Right lobe of liver (tissue), 4 donors: Measurements from ENCODE around the gene BAG1.

ENCODE experiments used
- POLR2A ChIP-seq: fragments of 450-650 bp; IDR thresholded peaks from one replicate; pipeline ENCODE4 v1.6.1; 2017; ENCODE audit warnings: antibody characterized with exemption, mild to moderate bottlenecking
- TF ChIP-seq, protein P1 (sequence below), 4 donors: fragments of 200-600 bp in 3 of 4; fragments of 450-650 bp in 1 of 4; IDR thresholded peaks; one replicate each; pipeline versions ENCODE4 v1.5.1 to v1.8.0; 2016 to 2022; ENCODE audit warnings: antibody characterized with exemption in 4 of 4, mild to moderate bottlenecking in 2 of 4
- donor health status: DM: no; HTN: no; CAD: no.
- donor health status: DM: no; HTN: no; CAD: no.
- donor health status: DM: no; HTN: yes; CAD: no.

GRCh38 chr9:33244137-33244784, 20.2 kb downstream of the BAG1 start:
- TF ChIP-seq, protein P1, sequence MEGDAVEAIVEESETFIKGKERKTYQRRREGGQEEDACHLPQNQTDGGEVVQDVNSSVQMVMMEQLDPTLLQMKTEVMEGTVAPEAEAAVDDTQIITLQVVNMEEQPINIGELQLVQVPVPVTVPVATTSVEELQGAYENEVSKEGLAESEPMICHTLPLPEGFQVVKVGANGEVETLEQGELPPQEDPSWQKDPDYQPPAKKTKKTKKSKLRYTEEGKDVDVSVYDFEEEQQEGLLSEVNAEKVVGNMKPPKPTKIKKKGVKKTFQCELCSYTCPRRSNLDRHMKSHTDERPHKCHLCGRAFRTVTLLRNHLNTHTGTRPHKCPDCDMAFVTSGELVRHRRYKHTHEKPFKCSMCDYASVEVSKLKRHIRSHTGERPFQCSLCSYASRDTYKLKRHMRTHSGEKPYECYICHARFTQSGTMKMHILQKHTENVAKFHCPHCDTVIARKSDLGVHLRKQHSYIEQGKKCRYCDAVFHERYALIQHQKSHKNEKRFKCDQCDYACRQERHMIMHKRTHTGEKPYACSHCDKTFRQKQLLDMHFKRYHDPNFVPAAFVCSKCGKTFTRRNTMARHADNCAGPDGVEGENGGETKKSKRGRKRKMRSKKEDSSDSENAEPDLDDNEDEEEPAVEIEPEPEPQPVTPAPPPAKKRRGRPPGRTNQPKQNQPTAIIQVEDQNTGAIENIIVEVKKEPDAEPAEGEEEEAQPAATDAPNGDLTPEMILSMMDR (IDR thresholded peaks at IDR 0.05): no peak
- no peak for TF ChIP-seq POLR2A
